Cerebellar cortex (tissue), 1 donor: ENCODE measurements around the gene SIAH3.

Source experiments
- DNase-seq: peaks from one replicate; pipeline ENCODE4 v3.0.0-alpha.2; 2015; ENCODE audit warnings: low spot score

Gene SIAH3

GRCh38 chr13:45861322-45861721 lies 9.8 kb upstream of the SIAH3 start:
- DNase-seq: no peak

- DNase-seq: no peak
These were observed 8.7 kb upstream of the SIAH3 start for GRCh38 chr13:45860240-45860639.

GRCh38 chr13:45859705-45860104 lies 8.2 kb upstream of the SIAH3 start:
- DNase-seq: no peak

GRCh38 chr13:45852494-45852893 lies 941 bp upstream of the SIAH3 start:
- DNase-seq: no peak

GRCh38 chr13:45851956-45852355 lies 403 bp upstream of the SIAH3 start:
- no peak for DNase-seq

- DNase-seq: no peak
These were observed 1.4 kb downstream of the SIAH3 start for GRCh38 chr13:45850027-45850613.

GRCh38 chr13:45849408-45849807 lies 2.1 kb downstream of the SIAH3 start:
- no peak for DNase-seq

- DNase-seq: no peak
These were observed 3.9 kb downstream of the SIAH3 start for GRCh38 chr13:45847554-45848224.

- no peak for DNase-seq
These were observed 4.9 kb downstream of the SIAH3 start for GRCh38 chr13:45846681-45847080.

GRCh38 chr13:45838171-45838745 lies 13.3 kb downstream of the SIAH3 start:
- no peak for DNase-seq

GRCh38 chr13:45837111-45837510 lies 14.4 kb downstream of the SIAH3 start:
- no peak for DNase-seq

- DNase-seq: no peak
These were observed 17.1 kb downstream of the SIAH3 start for GRCh38 chr13:45834411-45834994.

- no peak for DNase-seq
These were observed 17.7 kb downstream of the SIAH3 start for GRCh38 chr13:45833663-45834375.

- no peak for DNase-seq
These were observed 18.3 kb downstream of the SIAH3 start for GRCh38 chr13:45833242-45833641.

GRCh38 chr13:45831851-45832250 lies 19.7 kb downstream of the SIAH3 start:
- DNase-seq: no peak

GRCh38 chr13:45830121-45830520 lies 21.4 kb downstream of the SIAH3 start:
- DNase-seq: no peak

GRCh38 chr13:45828256-45828968 lies 23.1 kb downstream of the SIAH3 start:
- DNase-seq: no peak

- DNase-seq: no peak
These were observed 24.2 kb downstream of the SIAH3 start for GRCh38 chr13:45827318-45827717.

- DNase-seq: no peak
These were observed 24.8 kb downstream of the SIAH3 start for GRCh38 chr13:45826731-45827130.

- no peak for DNase-seq
These were observed 26.2 kb downstream of the SIAH3 start for GRCh38 chr13:45825387-45825650.

GRCh38 chr13:45823583-45823982 lies 28.0 kb downstream of the SIAH3 start:
- DNase-seq: no peak

- DNase-seq: no peak
These were observed 29.7 kb downstream of the SIAH3 start for GRCh38 chr13:45821811-45822210.
